Stimulated activated CD4-positive, alpha-beta T cell treated with anti-CD3 and anti-CD28 coated beads, Interleukin-15, amount 100 ng/mL, for 1 hour (primary cell): Measurements from ENCODE around the gene CNDP1.
A peak's percentile ranks its signal among the peaks of the same experiment; 100 is the strongest.

Experiments used
- DNase-seq, 2 donors: peaks; one replicate each; pipeline ENCODE4 v3.0.0-alpha.2; 2020; ENCODE audit warnings: low read depth in 1 of 2, low spot score in 1 of 2

CNDP1 gene

GRCh38 chr18:74577019-74577418 lies 42.7 kb downstream of the CNDP1 start:
- DNase-seq, result no peak

- DNase-seq, result no peak
Measured at GRCh38 chr18:74579496-74580065, 45.3 kb downstream of the CNDP1 start.

- DNase-seq, result no peak
Measured at GRCh38 chr18:74582642-74583041, 48.3 kb downstream of the CNDP1 start.

- DNase-seq, result no peak
Measured at GRCh38 chr18:74587441-74587840, 53.1 kb downstream of the CNDP1 start.

- DNase-seq, result no peak
Measured at GRCh38 chr18:74589021-74589420, 54.7 kb downstream of the CNDP1 start.

GRCh38 chr18:74589811-74590210 lies 55.5 kb downstream of the CNDP1 start:
- no peak for DNase-seq

GRCh38 chr18:74590671-74591070 lies 56.4 kb downstream of the CNDP1 start:
- no peak for DNase-seq

- no peak for DNase-seq
Measured at GRCh38 chr18:74595431-74595830, 61.1 kb downstream of the CNDP1 start.

- DNase-seq, result peak; percentile 50 to 57
Measured at GRCh38 chr18:74597034-74597661, 62.8 kb downstream of the CNDP1 start.

GRCh38 chr18:74597662-74598349 lies 63.5 kb downstream of the CNDP1 start, which contains the start of gene ZNF407:
Gene ZNF407 (plus strand): TSS chr18:74597870. CDS start chr18:74631020, 33,150 bp downstream.
- DNase-seq, result peak; percentile 69 to 70

GRCh38 chr18:74598350-74599001 lies 64.2 kb downstream of the CNDP1 start:
- DNase-seq, result peak; percentile 28 to 45

GRCh38 chr18:74604361-74604760 lies 70.1 kb downstream of the CNDP1 start:
- no peak for DNase-seq

- DNase-seq, result no peak
Measured at GRCh38 chr18:74604774-74605173, 70.5 kb downstream of the CNDP1 start.

GRCh38 chr18:74608681-74609080 lies 74.4 kb downstream of the CNDP1 start:
- no peak for DNase-seq

- DNase-seq, result no peak
Measured at GRCh38 chr18:74609535-74609934, 75.2 kb downstream of the CNDP1 start.

GRCh38 chr18:74610051-74610615 lies 75.8 kb downstream of the CNDP1 start:
- no peak for DNase-seq

- DNase-seq, result no peak
Measured at GRCh38 chr18:74610860-74611259, 76.6 kb downstream of the CNDP1 start.

- no peak for DNase-seq
Measured at GRCh38 chr18:74611765-74612164, 77.5 kb downstream of the CNDP1 start.

- no peak for DNase-seq
Measured at GRCh38 chr18:74613381-74613780, 79.1 kb downstream of the CNDP1 start.

GRCh38 chr18:74616494-74616893 lies 82.2 kb downstream of the CNDP1 start:
- DNase-seq, result no peak

- no peak for DNase-seq
Measured at GRCh38 chr18:74617486-74617885, 83.2 kb downstream of the CNDP1 start.

- no peak for DNase-seq
Measured at GRCh38 chr18:74622072-74622471, 87.8 kb downstream of the CNDP1 start.
